PC-9 (cell line): ENCODE data around the gene SPATC1L. TPM values are rescaled to one million over a fixed set of nuclear protein-coding genes. Genes with fewer than 3 reads are reported as not detected.

Source experiments
- BruUV-seq: library from RNA; stranded (reverse); fragments of 400-500 nt; replicated peaks from 2 replicates; lab custom pipeline; 2021; lab: Mats Ljungman, UMichigan
- CTCF ChIA-PET: fragments of 300-600 bp; sonication (Branson Sonifier 250); formaldehyde crosslinking; loops from one replicate; lab custom pipeline; 2022; ENCODE audit warnings: antibody characterized with exemption; lab: Charles Lee
- POLR2A ChIA-PET: fragments of 300-600 bp; sonication (Branson Sonifier 250); formaldehyde crosslinking; loops from one replicate; lab custom pipeline; 2022; ENCODE audit warnings: antibody characterized with exemption; ENCODE audit not compliant: unreplicated experiment; lab: Charles Lee
- DNase-seq, 2 experiments: peaks; one replicate each; pipeline versions ENCODE4 v3.0.0 to v3.0.0-alpha.2; 2015 to 2022; ENCODE audit warnings: mixed read lengths in 1 of 2
- H2AFZ ChIP-seq: fragments of 200-600 bp; sonication (generic); 2 replicates; pipeline ENCODE4 v1.8.1; 2017; ENCODE audit warnings: antibody characterized with exemption
- H3F3A ChIP-seq: fragments of 200-600 bp; sonication (generic); 2 replicates; pipeline ENCODE4 v1.8.1; 2017; ENCODE audit warnings: antibody characterized with exemption, mild to moderate bottlenecking, low read depth; ENCODE audit not compliant: insufficient read depth
- H3K27ac ChIP-seq: fragments of 200-600 bp; sonication (generic); 2 replicates; pipeline ENCODE4 v1.6.1; 2016; ENCODE audit warnings: mixed run types
- H3K27me3 ChIP-seq: fragments of 200-600 bp; sonication (generic); 2 replicates; pipeline ENCODE4 v1.6.1; 2016; ENCODE audit warnings: low read depth, mixed run types; ENCODE audit not compliant: insufficient read depth
- H3K36me3 ChIP-seq: fragments of 200-600 bp; sonication (generic); 2 replicates; pipeline ENCODE4 v1.6.1; 2016; ENCODE audit warnings: low read depth, mixed run types
- H3K4me1 ChIP-seq: fragments of 200-600 bp; sonication (generic); replicated peaks from 2 replicates; pipeline ENCODE4 v1.6.1; 2016; ENCODE audit warnings: mixed run types; ENCODE audit not compliant: insufficient read depth
- H3K4me2 ChIP-seq: fragments of 200-600 bp; sonication (generic); 2 replicates; pipeline ENCODE4 v1.6.1; 2017; ENCODE audit warnings: mixed run types
- H3K4me3 ChIP-seq: fragments of 200-600 bp; sonication (generic); 2 replicates; pipeline ENCODE4 v1.6.1; 2016; ENCODE audit warnings: mixed run types
- H3K79me2 ChIP-seq: fragments of 200-600 bp; sonication (generic); 2 replicates; pipeline ENCODE4 v1.6.1; 2017; ENCODE audit warnings: low read depth, mixed run types
- H3K9me2 ChIP-seq: fragments of 200-600 bp; sonication (generic); 2 replicates; pipeline ENCODE4 v1.8.1; 2017; ENCODE audit warnings: mild to moderate bottlenecking; ENCODE audit not compliant: insufficient read depth
- H3K9me3 ChIP-seq: fragments of 200-600 bp; sonication (generic); 2 replicates; pipeline ENCODE4 v1.8.1; 2016; ENCODE audit warnings: low read depth; ENCODE audit not compliant: insufficient read depth
- H4K20me1 ChIP-seq: fragments of 200-600 bp; sonication (generic); 2 replicates; pipeline ENCODE4 v1.8.1; 2017; ENCODE audit not compliant: insufficient read depth
- EZH2 ChIP-seq: fragments of 200-600 bp; sonication (generic); IDR thresholded peaks from 2 replicates; pipeline ENCODE4 v1.8.0; 2017; ENCODE audit warnings: antibody characterized with exemption, low read depth
- intact Hi-C: fragments of 100-400 bp; cut with micrococcal nuclease; formaldehyde crosslinking; loops from one replicate; pipeline ENCODE4 v1.10.0; 2022; ENCODE audit not compliant: unreplicated experiment
- total RNA-seq: library from RNA; stranded (reverse); gene quantifications from 2 replicates; pipeline ENCODE4 v1.2.3, GENCODE V29; 2021
- TF ChIP-seq, protein P1 (sequence below): fragments of 200-600 bp; sonication (generic); conservative IDR thresholded peaks from 2 replicates; pipeline ENCODE4 v1.6.1; 2017; ENCODE audit warnings: mixed run types, antibody characterized with exemption, mild to moderate bottlenecking, moderate library complexity

SPATC1L gene
- total RNA-seq, 1 experiment from 2014 or later: 32.7 TPM

GRCh38 chr21:46229133-46229922, 45.1 kb upstream of the SPATC1L start:
- Histone ChIP-seq H3F3A (peaks cover 8% of the 10 kb centered on the region; the same call in 1 of the 2 replicates), H3K79me2 (peaks cover 21% of the 10 kb centered on the region; the same call in 1 of the 2 replicates), H3K4me3 (peak overlapping the region; percentile 71), H4K20me1 (no peaks in the 10 kb centered on the region), H3K4me2 (peak overlapping the region; percentile 84), H3K4me1 (peaks cover 28% of the 10 kb centered on the region), H3K27me3 (no peaks in the 10 kb centered on the region), H3K27ac (no peak overlapping the region), H3K9me2 (no peaks in the 10 kb centered on the region), H2AFZ (peak overlapping the region; percentile 87), H3K36me3 (0 out of 2 replicates have a peak, but pooled peaks cover 6% of the 10 kb centered on the region), H3K9me3 (no peaks in the 10 kb centered on the region)
- no TSS peak for BruUV-seq
- CTCF ChIA-PET: interaction anchor here (0.6 to 0.7 kb wide), 2 partner anchors 25 to 90 kb away, joined by 3 read pairs; no protein-coding TSS in a partner anchor
- TF ChIP-seq, protein P1, sequence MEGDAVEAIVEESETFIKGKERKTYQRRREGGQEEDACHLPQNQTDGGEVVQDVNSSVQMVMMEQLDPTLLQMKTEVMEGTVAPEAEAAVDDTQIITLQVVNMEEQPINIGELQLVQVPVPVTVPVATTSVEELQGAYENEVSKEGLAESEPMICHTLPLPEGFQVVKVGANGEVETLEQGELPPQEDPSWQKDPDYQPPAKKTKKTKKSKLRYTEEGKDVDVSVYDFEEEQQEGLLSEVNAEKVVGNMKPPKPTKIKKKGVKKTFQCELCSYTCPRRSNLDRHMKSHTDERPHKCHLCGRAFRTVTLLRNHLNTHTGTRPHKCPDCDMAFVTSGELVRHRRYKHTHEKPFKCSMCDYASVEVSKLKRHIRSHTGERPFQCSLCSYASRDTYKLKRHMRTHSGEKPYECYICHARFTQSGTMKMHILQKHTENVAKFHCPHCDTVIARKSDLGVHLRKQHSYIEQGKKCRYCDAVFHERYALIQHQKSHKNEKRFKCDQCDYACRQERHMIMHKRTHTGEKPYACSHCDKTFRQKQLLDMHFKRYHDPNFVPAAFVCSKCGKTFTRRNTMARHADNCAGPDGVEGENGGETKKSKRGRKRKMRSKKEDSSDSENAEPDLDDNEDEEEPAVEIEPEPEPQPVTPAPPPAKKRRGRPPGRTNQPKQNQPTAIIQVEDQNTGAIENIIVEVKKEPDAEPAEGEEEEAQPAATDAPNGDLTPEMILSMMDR: peak; percentile 62
- TF ChIP-seq EZH2: no peak
- intact Hi-C loops: loop anchor here (5.0 kb wide), 2 partner anchors 82 to 247 kb away; partner anchors contain the start of gene COL6A1
- DNase-seq: no peak
- POLR2A ChIA-PET: no interaction called here

GRCh38 chr21:46228345-46229051, 44.2 kb upstream of the SPATC1L start, which contains the start of gene LSS:
TSS of gene LSS (minus strand) at chr21:46228774. CDS start at chr21:46228745, 29 bp downstream.
- intact Hi-C loops: loop anchor here (1.0 to 5.0 kb wide), 3 partner anchors 40 to 246 kb away; partner anchors contain the start of gene COL6A1
- H3K4me2 ChIP-seq: peak within 1 kb of the TSS; percentile 88
- peaks cover 21% of the 10 kb centered on the region; the same call in 1 of the 2 replicates for H3K79me2 ChIP-seq
- peaks cover 5% of the 10 kb centered on the region; the same call in 1 of the 2 replicates for H3F3A ChIP-seq
- no peaks in the 10 kb centered on the region for H4K20me1 ChIP-seq
- no peaks in the 10 kb centered on the region for H3K9me3 ChIP-seq
- no peaks in the 10 kb centered on the region for H3K9me2 ChIP-seq
- TF ChIP-seq, protein P1: no peak
- no peak for TF ChIP-seq EZH2
- H2AFZ ChIP-seq: peak within 1 kb of the TSS; percentile 87
- no TSS peak for BruUV-seq
- DNase-seq: peak; percentile 83 to 97
- POLR2A ChIA-PET: no interaction called here
- peaks cover 28% of the 10 kb centered on the region for H3K4me1 ChIP-seq
- H3K27ac ChIP-seq: no peak within 1 kb of the TSS
- H3K4me3 ChIP-seq: peak within 1 kb of the TSS; percentile 71
- H3K27me3 ChIP-seq: no peaks in the 10 kb centered on the region
- H3K36me3 ChIP-seq: 0 out of 2 replicates have a peak, but pooled peaks cover 6% of the 10 kb centered on the region
- CTCF ChIA-PET: no interaction called here

DNA sequence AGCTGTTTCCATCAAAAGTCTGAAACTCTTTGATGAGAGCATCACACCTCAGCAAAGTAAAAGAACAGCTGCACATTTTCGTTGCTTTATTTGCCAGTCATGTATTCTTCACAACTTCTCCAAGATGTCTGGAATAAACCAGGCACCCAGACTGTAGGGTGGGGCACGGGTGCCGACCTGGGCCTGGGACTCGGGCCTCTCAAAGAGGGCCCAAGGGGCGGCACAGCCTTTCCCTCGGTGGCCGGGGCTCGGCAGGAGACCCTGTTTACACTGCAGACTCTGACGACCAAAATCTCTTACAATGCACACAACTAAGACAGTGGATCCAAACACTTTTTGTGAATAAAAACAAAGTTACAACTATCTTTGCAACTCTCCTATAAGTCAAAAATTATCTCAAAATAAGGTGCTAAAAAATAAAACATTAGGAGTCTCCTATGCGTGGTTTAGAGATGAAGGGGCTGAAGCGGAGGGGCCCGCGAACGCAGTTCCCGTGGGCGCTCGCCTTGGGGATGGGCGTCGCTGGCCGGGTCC, 43.6 kb upstream of the SPATC1L start:
- ChIA-PET POLR2A (no interaction called here), CTCF (no interaction called here)
- Histone ChIP-seq H2AFZ (peak overlapping the region; percentile 85), H3F3A (peaks cover 4% of the 10 kb centered on the region; the same call in 1 of the 2 replicates), H4K20me1 (no peaks in the 10 kb centered on the region), H3K4me2 (peak overlapping the region; percentile 88), H3K4me3 (peak overlapping the region; percentile 63), H3K27me3 (no peaks in the 10 kb centered on the region), H3K79me2 (peaks cover 21% of the 10 kb centered on the region; the same call in 1 of the 2 replicates), H3K36me3 (0 out of 2 replicates have a peak, but pooled peaks cover 4% of the 10 kb centered on the region), H3K9me2 (no peaks in the 10 kb centered on the region), H3K9me3 (no peaks in the 10 kb centered on the region), H3K27ac (no peak overlapping the region), H3K4me1 (peaks cover 28% of the 10 kb centered on the region)
- no peak for DNase-seq
- TF ChIP-seq, protein P1: no peak
- TF ChIP-seq EZH2: no peak
- intact Hi-C loops: loop anchor here (1.0 to 5.0 kb wide), 3 partner anchors 40 to 246 kb away; partner anchors contain the start of gene COL6A1
- BruUV-seq: no TSS peak
